ENCODE measurements around the gene XRCC1. TPM values are rescaled to one million over a fixed set of nuclear protein-coding genes. Genes with fewer than 3 reads are reported as not detected.

The XRCC1 gene
- total and polyA plus RNA-seq, 8 donors = 25.2 to 70.0 (median 56.9) TPM

DNA sequence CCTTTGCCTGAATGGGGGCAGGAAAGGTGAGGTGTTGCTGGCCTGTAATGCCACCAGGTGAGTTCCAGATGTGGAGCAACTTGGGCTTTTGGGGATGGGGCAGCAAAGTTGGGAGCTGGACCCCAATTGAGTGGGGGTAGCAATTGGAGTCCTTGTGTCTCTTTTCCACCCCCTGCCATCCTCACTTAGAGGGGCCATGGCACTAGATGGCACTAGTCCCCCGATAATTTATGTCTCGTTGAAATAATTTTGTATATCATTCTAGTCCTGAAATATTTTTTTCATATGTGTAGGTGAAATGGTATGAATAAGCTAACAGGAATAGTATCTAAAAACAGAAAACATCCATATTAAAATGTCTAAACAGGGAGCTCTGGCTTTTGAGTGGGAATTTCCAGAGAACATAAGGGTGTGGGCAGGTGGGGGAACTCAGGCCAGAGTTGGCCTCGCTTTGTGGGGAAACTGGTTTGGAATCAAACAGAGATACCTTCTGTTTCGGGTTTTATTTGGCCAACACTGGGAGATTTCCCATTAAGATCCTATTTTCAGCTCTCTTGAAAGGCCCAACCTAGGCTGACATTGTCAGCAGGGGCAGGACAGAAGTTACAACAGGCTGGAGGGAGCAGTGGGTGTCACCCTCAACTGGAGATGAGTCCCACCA, 24.4 kb upstream of the XRCC1 start:
- H3K36me3 ChIP-seq = peaks cover 0 to 40% of the 10 kb centered on the region in 2 donors
- ATAC-seq (no peak), DNase-seq (no peak)
- H3K27me3 ChIP-seq = no peaks in the 10 kb centered on the region
- intact Hi-C loops (cut with DNase I) = no loop called here
- no peak overlapping the region for H3K27ac ChIP-seq
- TF ChIP-seq, protein P1, sequence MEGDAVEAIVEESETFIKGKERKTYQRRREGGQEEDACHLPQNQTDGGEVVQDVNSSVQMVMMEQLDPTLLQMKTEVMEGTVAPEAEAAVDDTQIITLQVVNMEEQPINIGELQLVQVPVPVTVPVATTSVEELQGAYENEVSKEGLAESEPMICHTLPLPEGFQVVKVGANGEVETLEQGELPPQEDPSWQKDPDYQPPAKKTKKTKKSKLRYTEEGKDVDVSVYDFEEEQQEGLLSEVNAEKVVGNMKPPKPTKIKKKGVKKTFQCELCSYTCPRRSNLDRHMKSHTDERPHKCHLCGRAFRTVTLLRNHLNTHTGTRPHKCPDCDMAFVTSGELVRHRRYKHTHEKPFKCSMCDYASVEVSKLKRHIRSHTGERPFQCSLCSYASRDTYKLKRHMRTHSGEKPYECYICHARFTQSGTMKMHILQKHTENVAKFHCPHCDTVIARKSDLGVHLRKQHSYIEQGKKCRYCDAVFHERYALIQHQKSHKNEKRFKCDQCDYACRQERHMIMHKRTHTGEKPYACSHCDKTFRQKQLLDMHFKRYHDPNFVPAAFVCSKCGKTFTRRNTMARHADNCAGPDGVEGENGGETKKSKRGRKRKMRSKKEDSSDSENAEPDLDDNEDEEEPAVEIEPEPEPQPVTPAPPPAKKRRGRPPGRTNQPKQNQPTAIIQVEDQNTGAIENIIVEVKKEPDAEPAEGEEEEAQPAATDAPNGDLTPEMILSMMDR (IDR thresholded peaks at IDR 0.05) = no peak
- no peaks in the 10 kb centered on the region for H3K9me3 ChIP-seq
- H3K4me3 ChIP-seq = no peak overlapping the region
- H3K4me1 ChIP-seq = peaks cover 7 to 29% of the 10 kb centered on the region in 2 donors

DNA sequence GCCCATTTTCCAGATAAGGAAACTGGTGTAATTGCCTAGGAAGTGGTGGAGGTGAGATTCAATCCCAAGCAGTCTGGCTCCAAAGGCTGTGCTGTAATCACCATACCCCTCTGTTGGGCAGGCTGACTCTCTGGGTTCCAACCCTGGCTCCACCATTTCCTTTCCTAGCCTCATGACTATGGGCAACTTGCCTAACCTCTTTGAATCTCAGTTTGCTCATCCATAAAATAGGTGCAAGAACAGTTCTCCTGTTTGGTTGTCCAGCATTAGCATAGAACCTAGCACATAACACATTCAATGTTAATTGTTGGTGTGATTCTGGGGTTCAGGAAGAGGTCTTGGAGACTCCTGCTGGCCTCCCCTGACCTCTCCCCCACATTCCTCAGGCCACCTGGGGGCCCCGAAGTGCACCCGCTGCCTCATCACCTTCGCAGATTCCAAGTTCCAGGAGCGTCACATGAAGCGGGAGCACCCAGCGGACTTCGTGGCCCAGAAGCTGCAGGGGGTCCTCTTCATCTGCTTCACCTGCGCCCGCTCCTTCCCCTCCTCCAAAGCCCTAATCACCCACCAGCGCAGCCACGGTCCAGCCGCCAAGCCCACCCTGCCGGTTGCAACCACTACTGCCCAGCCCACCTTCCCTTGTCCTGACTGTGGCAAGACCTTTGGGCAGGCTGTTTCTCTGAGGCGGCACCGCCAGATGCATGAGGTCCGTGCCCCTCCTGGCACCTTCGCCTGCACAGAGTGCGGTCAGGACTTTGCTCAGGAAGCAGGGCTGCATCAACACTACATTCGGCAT, 23.3 kb upstream of the XRCC1 start:
- DNase-seq (no peak), ATAC-seq (no peak)
- TF ChIP-seq, protein P1 (IDR thresholded peaks at IDR 0.05) = no peak
- Histone ChIP-seq H3K27ac (no peak overlapping the region), H3K27me3 (no peaks in the 10 kb centered on the region), H3K4me3 (no peak overlapping the region), H3K9me3 (no peaks in the 10 kb centered on the region), H3K36me3 (peaks cover 0 to 44% of the 10 kb centered on the region in 2 donors), H3K4me1 (peaks cover 16 to 41% of the 10 kb centered on the region in 2 donors)
- intact Hi-C loops (cut with DNase I) = no loop called here

DNA sequence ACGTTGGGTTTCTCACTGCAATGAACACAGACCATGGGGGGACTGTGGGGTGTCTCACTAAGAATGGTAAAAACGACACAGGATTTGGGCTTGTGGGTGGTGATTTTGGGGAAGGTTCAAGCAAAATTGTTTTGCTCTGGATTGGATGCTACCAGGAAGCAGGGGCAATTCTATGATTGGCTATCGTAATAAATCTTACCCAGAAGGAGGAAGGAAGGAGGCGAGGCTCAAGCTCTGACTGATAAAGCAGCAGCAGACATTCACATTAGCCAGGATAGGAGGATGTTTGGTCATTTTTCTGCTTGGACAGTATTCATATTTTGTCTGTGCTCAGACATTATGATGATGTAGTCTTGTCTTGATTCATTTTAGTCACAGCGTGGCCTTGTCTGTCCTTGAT, 22.5 kb upstream of the XRCC1 start:
- intact Hi-C loops (cut with DNase I) = no loop called here
- Histone ChIP-seq H3K4me3 (peak overlapping the region in 1 of 2 donors; percentile 82), H3K9me3 (no peaks in the 10 kb centered on the region), H3K36me3 (peaks cover 0 to 52% of the 10 kb centered on the region in 2 donors), H3K4me1 (peaks cover 16 to 44% of the 10 kb centered on the region in 2 donors), H3K27me3 (no peaks in the 10 kb centered on the region), H3K27ac (no peak overlapping the region)
- TF ChIP-seq, protein P1 (IDR thresholded peaks at IDR 0.05) = no peak
- no peak for ATAC-seq
- no peak for DNase-seq

DNA sequence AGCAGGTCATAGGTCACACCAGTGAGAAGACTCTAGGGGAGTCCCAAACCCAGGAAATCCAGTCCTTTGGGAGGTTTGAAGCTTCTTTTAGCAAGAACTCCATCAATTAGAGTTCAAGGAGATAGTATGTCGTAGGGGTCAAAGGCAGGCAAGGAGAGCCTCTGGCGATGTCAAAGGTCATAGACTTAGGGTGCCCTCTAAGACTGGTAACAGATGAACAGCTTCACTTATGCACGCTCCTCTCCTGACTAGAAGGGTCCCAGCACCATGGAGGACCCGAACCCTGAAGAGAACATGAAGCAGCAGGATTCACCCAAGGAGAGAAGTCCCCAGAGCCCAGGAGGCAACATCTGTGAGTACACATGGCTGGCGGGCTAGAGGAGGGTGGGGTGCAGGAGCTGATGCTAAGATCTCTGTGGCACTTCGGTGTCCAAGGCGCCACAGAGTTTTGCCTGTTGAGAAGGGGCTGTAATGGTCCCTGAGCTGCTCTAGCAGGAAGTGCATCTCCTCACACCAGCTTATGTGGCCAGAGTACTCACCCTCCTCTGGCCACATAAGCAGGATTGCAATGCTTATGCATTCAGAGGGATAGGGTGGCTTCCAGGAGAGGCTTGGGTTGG, 21.6 kb upstream of the XRCC1 start:
- Histone ChIP-seq H3K4me1 (peaks cover 16 to 44% of the 10 kb centered on the region in 2 donors), H3K27me3 (no peaks in the 10 kb centered on the region), H3K27ac (peak overlapping the region; percentile 96 to 97), H3K9me3 (no peaks in the 10 kb centered on the region), H3K4me3 (peak overlapping the region; percentile 63 to 82), H3K36me3 (peaks cover 0 to 57% of the 10 kb centered on the region in 2 donors)
- TF ChIP-seq, protein P1 (IDR thresholded peaks at IDR 0.05) = no peak
- DNase-seq (no peak), ATAC-seq (no peak)
- intact Hi-C loops (cut with DNase I) = no loop called here

All from left lung (tissue), 10 donors.